Hepatocyte (in vitro differentiated cells): ENCODE data around the gene CD79B. TPM values are rescaled to one million over a fixed set of nuclear protein-coding genes. Genes with fewer than 3 reads are reported as not detected.

Experiments
- DNase-seq: peaks from one replicate; pipeline ENCODE4 v3.0.0-alpha.2; 2016; ENCODE audit warnings: low spot score
- H2AFZ ChIP-seq: fragments of 200-600 bp; sonication (generic); 2 replicates; pipeline ENCODE4 v1.6.0; 2016; ENCODE audit warnings: antibody characterized with exemption, mild to moderate bottlenecking
- H3K27ac ChIP-seq: fragments of 200-600 bp; sonication (generic); 2 replicates; pipeline ENCODE4 v1.5.1; 2016; ENCODE audit warnings: mild to moderate bottlenecking
- H3K27me3 ChIP-seq: fragments of 200-600 bp; sonication (generic); 2 replicates; pipeline ENCODE4 v1.6.1; 2016
- H3K36me3 ChIP-seq: fragments of 200-600 bp; sonication (generic); replicated peaks from 2 replicates; pipeline ENCODE4 v1.5.1; 2016; ENCODE audit warnings: low read depth; ENCODE audit not compliant: insufficient read depth
- H3K4me1 ChIP-seq: fragments of 200-600 bp; sonication (generic); 2 replicates; pipeline ENCODE4 v1.5.1; 2016; ENCODE audit warnings: mild to moderate bottlenecking, moderate library complexity; ENCODE audit not compliant: insufficient read depth
- H3K4me2 ChIP-seq: fragments of 200-600 bp; sonication (generic); 2 replicates; pipeline ENCODE4 v1.6.0; 2016
- H3K4me3 ChIP-seq: fragments of 200-600 bp; sonication (generic); 2 replicates; pipeline ENCODE4 v1.5.1; 2016; ENCODE audit warnings: mild to moderate bottlenecking
- H3K79me2 ChIP-seq: fragments of 200-600 bp; sonication (generic); 2 replicates; pipeline ENCODE4 v1.6.0; 2017; ENCODE audit warnings: mild to moderate bottlenecking
- H3K9me2 ChIP-seq: fragments of 200-600 bp; sonication (generic); replicated peaks from 2 replicates; pipeline ENCODE4 v1.6.0; 2017; ENCODE audit warnings: mild to moderate bottlenecking; ENCODE audit not compliant: insufficient read depth
- H3K9me3 ChIP-seq: fragments of 200-600 bp; sonication (generic); 2 replicates; pipeline ENCODE4 v1.5.1; 2016; ENCODE audit warnings: low read depth, mild to moderate bottlenecking
- H4K20me1 ChIP-seq: fragments of 200-600 bp; sonication (generic); 2 replicates; pipeline ENCODE4 v1.6.0; 2016; ENCODE audit warnings: mild to moderate bottlenecking; ENCODE audit not compliant: insufficient read depth, poor library complexity, severe bottlenecking
- EZH2 ChIP-seq: fragments of 200-600 bp; sonication (generic); IDR thresholded peaks from 2 replicates; pipeline ENCODE4 v1.6.1; 2016; ENCODE audit warnings: antibody characterized with exemption, mild to moderate bottlenecking, borderline replicate concordance
- EZH2phosphoT487 ChIP-seq: fragments of 200-600 bp; sonication (generic); IDR thresholded peaks from one replicate; pipeline ENCODE4 v1.6.1; 2018; ENCODE audit warnings: antibody characterized with exemption, mild to moderate bottlenecking, low read depth, moderate library complexity; ENCODE audit not compliant: unreplicated experiment, severe bottlenecking
- WGBS: methylation state at CpG from one replicate; pipeline ENCODE4 v1.1.6; 2016; ENCODE audit warnings: low lambda C conversion rate; ENCODE audit errors: missing lambda C conversion rate; 5-methylcytosine and 5-hydroxymethylcytosine counted together
- polyA plus RNA-seq: library from polyadenylated mRNA; unstranded; fragments of >200 nt; fragmentation: Nextera tagmentation; extraction: Ambion mirVana; gene quantifications from 2 replicates; pipeline ENCODE4 v1.2.1, GENCODE V29; 2016
- total RNA-seq: library from RNA; depleted of rRNA; stranded (reverse); fragments of >200 nt; gene quantifications from 2 replicates; pipeline ENCODE4 v1.2.3, GENCODE V29; 2014
- TF ChIP-seq, protein P1 (sequence below): fragments of 200-600 bp; sonication (generic); IDR thresholded peaks from 2 replicates; pipeline ENCODE4 v1.5.1; 2016; ENCODE audit warnings: antibody characterized with exemption, mild to moderate bottlenecking; ENCODE audit not compliant: poor library complexity

The CD79B gene
- total and polyA plus RNA-seq, 2 experiments from 2014 or later = 0.57 to 1.2 TPM

DNA sequence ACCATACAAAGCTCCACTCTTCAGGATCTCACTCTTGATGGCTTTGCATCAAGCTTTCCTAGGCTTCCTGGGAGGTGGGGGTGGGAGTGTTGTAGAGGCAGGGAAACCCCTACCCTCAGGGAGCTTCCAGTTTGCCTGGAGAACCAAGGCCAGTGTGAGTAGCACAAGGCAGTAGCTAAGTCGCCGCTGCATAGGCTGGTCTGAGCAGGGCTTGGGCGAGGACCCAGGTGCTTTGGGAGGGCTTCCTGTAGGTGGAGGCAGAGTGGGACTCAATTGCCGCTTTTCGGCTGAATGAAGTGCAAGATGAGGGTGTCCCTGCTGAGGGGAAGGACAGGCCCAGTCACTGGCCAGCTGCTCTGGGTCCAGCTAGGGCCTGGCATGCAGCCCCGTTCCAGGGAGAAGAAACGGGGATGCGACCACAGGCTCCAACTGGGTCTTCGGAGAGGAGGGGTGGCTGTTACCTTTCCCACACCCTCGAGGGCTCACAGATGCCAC, 3.9 kb downstream of the CD79B start:
- no peaks in the 10 kb centered on the region for H3K27me3 ChIP-seq
- H3K9me3 ChIP-seq = no peaks in the 10 kb centered on the region
- no peaks in the 10 kb centered on the region for H3K9me2 ChIP-seq
- no peaks in the 10 kb centered on the region for H4K20me1 ChIP-seq
- H3K4me3 ChIP-seq = no peak overlapping the region
- H2AFZ ChIP-seq = no peak overlapping the region
- no peak for TF ChIP-seq EZH2phosphoT487
- TF ChIP-seq, protein P1, sequence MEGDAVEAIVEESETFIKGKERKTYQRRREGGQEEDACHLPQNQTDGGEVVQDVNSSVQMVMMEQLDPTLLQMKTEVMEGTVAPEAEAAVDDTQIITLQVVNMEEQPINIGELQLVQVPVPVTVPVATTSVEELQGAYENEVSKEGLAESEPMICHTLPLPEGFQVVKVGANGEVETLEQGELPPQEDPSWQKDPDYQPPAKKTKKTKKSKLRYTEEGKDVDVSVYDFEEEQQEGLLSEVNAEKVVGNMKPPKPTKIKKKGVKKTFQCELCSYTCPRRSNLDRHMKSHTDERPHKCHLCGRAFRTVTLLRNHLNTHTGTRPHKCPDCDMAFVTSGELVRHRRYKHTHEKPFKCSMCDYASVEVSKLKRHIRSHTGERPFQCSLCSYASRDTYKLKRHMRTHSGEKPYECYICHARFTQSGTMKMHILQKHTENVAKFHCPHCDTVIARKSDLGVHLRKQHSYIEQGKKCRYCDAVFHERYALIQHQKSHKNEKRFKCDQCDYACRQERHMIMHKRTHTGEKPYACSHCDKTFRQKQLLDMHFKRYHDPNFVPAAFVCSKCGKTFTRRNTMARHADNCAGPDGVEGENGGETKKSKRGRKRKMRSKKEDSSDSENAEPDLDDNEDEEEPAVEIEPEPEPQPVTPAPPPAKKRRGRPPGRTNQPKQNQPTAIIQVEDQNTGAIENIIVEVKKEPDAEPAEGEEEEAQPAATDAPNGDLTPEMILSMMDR = no peak
- TF ChIP-seq EZH2 = no peak
- no peaks in the 10 kb centered on the region for H3K79me2 ChIP-seq
- H3K27ac ChIP-seq = no peak overlapping the region
- no peak overlapping the region for H3K4me2 ChIP-seq
- DNase-seq = no peak
- 84% methylated on average over 10 of the region's 10 CpGs for WGBS
- no peaks in the 10 kb centered on the region for H3K4me1 ChIP-seq
- H3K36me3 ChIP-seq = no peaks in the 10 kb centered on the region

DNA sequence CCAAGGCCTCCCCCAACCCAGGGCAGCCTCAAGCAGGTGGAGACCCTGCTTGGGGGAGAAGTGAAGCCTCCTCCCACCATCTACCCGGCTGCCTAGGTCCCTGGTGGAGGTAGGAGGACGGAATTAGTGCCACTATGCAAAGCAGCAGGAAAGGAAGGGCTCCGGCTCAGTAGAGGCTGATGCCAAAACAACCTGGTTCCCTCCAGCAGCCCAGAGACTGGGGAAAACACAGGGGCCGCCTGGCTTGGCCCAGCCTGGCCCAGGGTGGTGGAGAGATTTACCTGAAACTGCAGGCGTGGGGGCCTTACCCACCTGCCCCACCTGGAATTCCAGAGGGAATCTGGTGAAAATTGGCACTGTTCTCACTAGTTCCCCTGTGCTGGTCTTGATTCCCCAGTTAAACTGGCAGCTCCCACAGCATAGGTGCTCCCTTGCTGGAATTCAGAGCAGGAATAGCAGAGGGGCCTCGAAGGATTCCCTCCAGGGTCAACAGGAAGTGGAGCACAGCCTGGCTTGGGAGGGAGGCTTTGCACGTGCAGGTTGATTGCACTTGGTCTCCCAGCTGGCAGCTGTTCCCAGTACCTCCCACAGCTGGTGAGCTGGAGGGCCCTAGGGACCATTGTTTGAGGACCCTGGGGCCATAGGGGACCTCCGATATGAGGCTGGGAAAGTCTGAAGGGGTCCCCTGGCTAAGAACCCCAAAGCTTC, 4.5 kb downstream of the CD79B start:
- Histone ChIP-seq H3K9me3 (no peaks in the 10 kb centered on the region), H3K4me1 (no peaks in the 10 kb centered on the region), H3K4me3 (no peak overlapping the region), H3K27ac (no peak overlapping the region), H3K9me2 (no peaks in the 10 kb centered on the region), H3K4me2 (no peak overlapping the region), H3K79me2 (no peaks in the 10 kb centered on the region), H3K27me3 (no peaks in the 10 kb centered on the region), H2AFZ (no peak overlapping the region), H4K20me1 (no peaks in the 10 kb centered on the region), H3K36me3 (no peaks in the 10 kb centered on the region)
- WGBS = 73% methylated on average over 8 of the region's 8 CpGs
- TF ChIP-seq EZH2phosphoT487 (no peak), EZH2 (no peak)
- TF ChIP-seq, protein P1 = no peak
- no peak for DNase-seq

DNA sequence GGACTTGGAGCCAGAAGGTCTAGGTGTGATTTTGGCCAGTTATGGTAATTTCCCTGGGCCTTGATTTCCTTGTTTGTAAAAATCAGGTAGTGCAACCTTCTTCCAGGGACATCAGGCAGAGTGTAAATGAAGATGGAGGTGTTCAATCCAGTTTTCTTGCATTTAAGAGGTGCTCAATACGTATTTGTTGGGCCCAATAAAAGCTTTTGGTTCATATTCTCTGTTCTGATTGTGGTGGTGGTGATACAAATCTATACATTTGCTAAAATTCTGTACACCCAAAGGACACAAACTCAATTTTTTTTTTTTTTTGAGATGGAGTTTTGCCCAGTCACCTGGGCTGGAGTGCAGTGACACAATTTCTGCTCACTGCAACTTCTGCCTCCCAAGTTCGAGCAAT, 6.0 kb downstream of the CD79B start:
- Histone ChIP-seq H3K36me3 (no peaks in the 10 kb centered on the region), H3K4me2 (no peak overlapping the region), H4K20me1 (no peaks in the 10 kb centered on the region), H3K9me3 (no peaks in the 10 kb centered on the region), H3K9me2 (no peaks in the 10 kb centered on the region), H3K27me3 (no peaks in the 10 kb centered on the region), H3K4me1 (no peaks in the 10 kb centered on the region), H3K27ac (no peak overlapping the region), H3K4me3 (no peak overlapping the region), H2AFZ (no peak overlapping the region), H3K79me2 (no peaks in the 10 kb centered on the region)
- DNase-seq = no peak
- TF ChIP-seq, protein P1 = no peak
- TF ChIP-seq EZH2phosphoT487 = no peak
- no peak for TF ChIP-seq EZH2
- WGBS = 90% methylated on average over 2 of the region's 2 CpGs
